Fibroblast of the aortic adventitia (primary cell): ENCODE measurements around the gene FLNC. TPM values are rescaled to one million over a fixed set of nuclear protein-coding genes. Genes with fewer than 3 reads are reported as not detected.

Experiments used
- DNase-seq: peaks from one replicate; pipeline ENCODE4 v3.0.0-alpha.2; 2010; ENCODE audit warnings: low read depth
- H3K4me3 ChIP-seq: 2 replicates; pipeline ENCODE4 v1.5.1; 2011; ENCODE audit warnings: low read depth, mild to moderate bottlenecking, control low read depth, low read length, moderate library complexity
- CTCF ChIP-seq: IDR thresholded peaks from 2 replicates; pipeline ENCODE4 v1.5.1; 2011; ENCODE audit warnings: mild to moderate bottlenecking, low read length, control low read depth, inconsistent platforms; ENCODE audit not compliant: insufficient read depth
- total RNA-seq: library from RNA; depleted of rRNA; stranded (reverse); fragments of >200 nt; gene quantifications from 2 replicates; pipeline ENCODE4 v1.2.3, GENCODE V29; 2012; ENCODE audit warnings: low replicate concordance

The FLNC gene
- total RNA-seq, 1 donor: 193 TPM

- DNase-seq: no peak
- no peak overlapping the region for H3K4me3 ChIP-seq
- no peak for TF ChIP-seq CTCF
Observed at GRCh38 chr7:128878226-128879105, 48.3 kb downstream of the FLNC start.

GRCh38 chr7:128879461-128879938 lies 49.3 kb downstream of the FLNC start:
- no peak overlapping the region for H3K4me3 ChIP-seq
- no peak for DNase-seq
- TF ChIP-seq CTCF: no peak

DNA sequence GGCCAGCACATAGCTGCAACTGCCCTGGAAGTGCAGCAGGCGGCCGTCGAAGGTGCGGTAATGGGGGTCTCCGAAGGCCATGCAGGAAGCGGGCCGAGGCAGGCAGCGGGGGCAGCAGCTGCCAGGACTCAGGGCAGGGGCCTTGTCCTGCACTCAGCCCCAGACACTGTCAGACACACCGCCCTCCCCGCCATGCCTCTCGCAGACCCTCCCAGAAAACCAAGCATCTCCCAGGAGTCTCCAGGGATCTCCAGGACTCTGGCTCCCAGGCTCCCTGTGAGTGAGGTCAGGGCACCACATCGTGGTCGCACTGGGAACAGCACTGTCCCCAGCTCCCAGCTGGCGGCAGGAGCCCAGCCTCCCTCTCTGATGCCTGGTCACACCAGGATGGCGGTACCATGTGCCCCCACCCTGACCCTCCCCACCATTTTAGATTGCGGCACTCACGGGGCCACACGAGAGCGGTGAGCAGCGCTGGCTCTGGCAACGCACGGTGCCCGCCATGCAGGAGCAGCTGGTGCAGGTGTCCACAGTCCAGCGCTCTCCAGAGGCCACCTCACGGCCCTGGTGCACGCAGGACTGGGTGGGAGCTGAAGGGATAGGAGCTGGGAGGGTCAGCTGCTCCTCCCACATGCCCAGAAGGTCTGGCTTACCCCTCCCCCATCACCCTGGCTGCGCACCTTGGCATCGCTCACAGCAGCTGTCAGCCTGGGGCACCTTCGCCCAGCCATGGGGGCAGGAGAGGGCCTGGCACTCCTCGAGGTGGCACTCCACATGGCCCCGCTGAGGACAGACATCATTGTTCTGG lies 49.9 kb downstream of the FLNC start:
- DNase-seq: peak; percentile 64
- no peak overlapping the region for H3K4me3 ChIP-seq
- peak; percentile 83 for TF ChIP-seq CTCF

- DNase-seq: no peak
Observed at GRCh38 chr7:128880791-128881457, 50.7 kb downstream of the FLNC start.

GRCh38 chr7:128881458-128882125 lies 51.4 kb downstream of the FLNC start:
- TF ChIP-seq CTCF: no peak
- DNase-seq: no peak

More at GRCh38 chr7:128880791-128881457, 50.7 kb downstream of the FLNC start:
- H3K4me3 ChIP-seq: no peak overlapping the region
- TF ChIP-seq CTCF: no peak

GRCh38 chr7:128882134-128882533 lies 51.9 kb downstream of the FLNC start:
- no peak for TF ChIP-seq CTCF
- no peak overlapping the region for H3K4me3 ChIP-seq
- DNase-seq: no peak

More at GRCh38 chr7:128881458-128882125, 51.4 kb downstream of the FLNC start:
- H3K4me3 ChIP-seq: no peak overlapping the region
